HCT116 (cell line): ENCODE data around the gene SRI. TPM values are rescaled to one million over a fixed set of nuclear protein-coding genes. Genes with fewer than 3 reads are reported as not detected.

Source experiments
- ATAC-seq: fragments of 200-7000 bp; cut with Tn5 transposase; 2 replicates; pipeline ENCODE4 v1.9.1; 2020; ENCODE audit warnings: mild to moderate bottlenecking, moderate library complexity
- BruUV-seq: library from RNA; stranded (reverse); fragments of 400-500 nt; replicated peaks from 2 replicates; lab custom pipeline; 2021; lab: Mats Ljungman, UMichigan
- CTCF ChIA-PET: fragments of 300-600 bp; sonication (Branson Sonifier 250); formaldehyde crosslinking; loops from one replicate; lab custom pipeline; 2021; ENCODE audit warnings: antibody characterized with exemption; lab: Charles Lee
- POLR2A ChIA-PET: fragments of 300-600, 350-600 bp; sonication (Branson Sonifier 250); formaldehyde crosslinking; loops from one replicate; lab custom pipeline; 2021; ENCODE audit warnings: antibody characterized with exemption; lab: Charles Lee
- RAD21 ChIA-PET, 2 experiments: fragments of 300-600 bp; sonication (Branson Sonifier 250); formaldehyde crosslinking; loops; one replicate each; lab custom pipeline; 2023; ENCODE audit warnings: low total read pairs in 2 of 2; ENCODE audit not compliant: uncharacterized antibody in 2 of 2, unreplicated experiment in 2 of 2, low non-redundant PET in 1 of 2; lab: Charles Lee
- DNase-seq: peaks from one replicate; pipeline ENCODE4 v3.0.0-alpha.2; 2010; ENCODE audit warnings: low read depth, low spot score
- H2AFZ ChIP-seq: fragments of 200-600 bp; shearing (Covaris generic), sonication (generic); 2 replicates; pipeline ENCODE4 v1.6.1; 2017; ENCODE audit warnings: low read depth, mixed run types, mixed read lengths, antibody characterized with exemption, low read length; ENCODE audit not compliant: poor library complexity, severe bottlenecking
- H3K27ac ChIP-seq: 2 replicates; pipeline ENCODE4 v1.5.1; 2012; ENCODE audit warnings: low read depth, low read length
- H3K27me3 ChIP-seq: fragments of 200-600 bp; sonication (generic); 2 replicates; pipeline ENCODE4 v1.6.1; 2016; ENCODE audit warnings: mixed run types, low read length, mixed read lengths; ENCODE audit not compliant: insufficient read depth
- H3K36me3 ChIP-seq, 2 experiments: fragments of 200-500 bp in 1 of 2; fragments of 200-600 bp in 1 of 2; sonication (Bioruptor generic) in 1 of 2; sonication (generic) in 1 of 2; 2 replicates each; pipeline versions ENCODE4 v1.5.1 to v1.6.1; 2014 to 2016; ENCODE audit warnings: low read length in 2 of 2, inconsistent platforms in 1 of 2, mixed read lengths in 1 of 2, mixed run types in 1 of 2; ENCODE audit not compliant: insufficient read depth in 2 of 2, control insufficient read depth in 1 of 2
- H3K4me1 ChIP-seq, 2 experiments: fragments of 200-600 bp in 1 of 2; sonication (generic) in 1 of 2; 2 replicates each; pipeline versions ENCODE4 v1.5.1 to v1.6.1; 2012 to 2017; ENCODE audit warnings: low read length in 2 of 2, inconsistent platforms in 1 of 2, mild to moderate bottlenecking in 1 of 2, mixed read lengths in 1 of 2, mixed run types in 1 of 2, moderate library complexity in 1 of 2; ENCODE audit not compliant: insufficient read depth in 2 of 2, control insufficient read depth in 1 of 2
- H3K4me2 ChIP-seq: fragments of 200-600 bp; sonication (generic); 2 replicates; pipeline ENCODE4 v1.6.1; 2017; ENCODE audit warnings: mixed run types, low read length, mixed read lengths
- H3K4me3 ChIP-seq, 2 experiments: fragments of 200-600 bp in 1 of 2; sonication (generic) in 1 of 2; replicated peaks in 1 of 2; 2 replicates each; pipeline ENCODE4 v1.5.1; 2011 to 2016; ENCODE audit warnings: low read length in 2 of 2, control low read depth in 1 of 2, low read depth in 1 of 2, mild to moderate bottlenecking in 1 of 2, mixed read lengths in 1 of 2, mixed run types in 1 of 2
- H3K79me2 ChIP-seq: fragments of 200-600 bp; sonication (generic); 2 replicates; pipeline ENCODE4 v1.6.1; 2017; ENCODE audit warnings: mild to moderate bottlenecking, mixed run types, low read length, moderate library complexity, mixed read lengths; ENCODE audit not compliant: insufficient read depth
- H3K9ac ChIP-seq: fragments of 200-600 bp; sonication (generic); 2 replicates; pipeline ENCODE4 v1.6.1; 2016; ENCODE audit warnings: low read length, mixed read lengths
- H3K9me2 ChIP-seq: fragments of 200-600 bp; sonication (generic), shearing (Covaris generic); 2 replicates; pipeline ENCODE4 v1.6.1; 2017; ENCODE audit warnings: mixed run types, mild to moderate bottlenecking, moderate library complexity; ENCODE audit not compliant: insufficient read depth
- H3K9me3 ChIP-seq, 2 experiments: fragments of 200-500 bp in 1 of 2; fragments of 200-600 bp in 1 of 2; sonication (Bioruptor generic) in 1 of 2; sonication (generic) in 1 of 2; 2 replicates each; pipeline ENCODE4 v1.6.1; 2014 to 2017; ENCODE audit warnings: low read length in 2 of 2, mixed read lengths in 2 of 2, inconsistent platforms in 1 of 2, low read depth in 1 of 2, mild to moderate bottlenecking in 1 of 2, mixed run types in 1 of 2, moderate library complexity in 1 of 2; ENCODE audit not compliant: control insufficient read depth in 1 of 2, insufficient read depth in 1 of 2
- H4K20me1 ChIP-seq: fragments of 200-600 bp; sonication (generic), shearing (Covaris generic); 2 replicates; pipeline ENCODE4 v1.6.1; 2017; ENCODE audit warnings: mixed run types, mild to moderate bottlenecking, moderate library complexity; ENCODE audit not compliant: insufficient read depth
- ATF3 ChIP-seq: IDR thresholded peaks from 2 replicates; pipeline ENCODE4 v1.6.1; 2012
- EGR1 ChIP-seq: IDR thresholded peaks from 2 replicates; pipeline ENCODE4 v1.6.1; 2012; ENCODE audit warnings: low read depth
- EZH2 ChIP-seq: fragments of 200-600 bp; sonication (generic); IDR thresholded peaks from 2 replicates; pipeline ENCODE4 v1.6.1; 2017; ENCODE audit warnings: antibody characterized with exemption, mixed run types
- EZH2phosphoT487 ChIP-seq: fragments of 200-600 bp; IDR thresholded peaks from 2 replicates; pipeline ENCODE4 v1.6.1; 2018; ENCODE audit warnings: antibody characterized with exemption, borderline replicate concordance
- FOSL1 ChIP-seq: IDR thresholded peaks from 2 replicates; pipeline ENCODE4 v1.6.1; 2012; ENCODE audit warnings: low read depth
- JUND ChIP-seq: IDR thresholded peaks from 2 replicates; pipeline ENCODE4 v1.6.1; 2012
- SIN3A ChIP-seq: IDR thresholded peaks from 2 replicates; pipeline ENCODE4 v1.6.1; 2012; ENCODE audit warnings: low read depth
- SP1 ChIP-seq: IDR thresholded peaks from 2 replicates; pipeline ENCODE4 v1.6.1; 2012; ENCODE audit warnings: low read depth
- YY1 ChIP-seq: IDR thresholded peaks from 2 replicates; pipeline ENCODE4 v1.6.1; 2011; ENCODE audit warnings: low read length, low read depth, moderate library complexity, mild to moderate bottlenecking; ENCODE audit not compliant: insufficient replicate concordance; ENCODE audit errors: extremely low read depth
- ZBTB33 ChIP-seq: IDR thresholded peaks from 2 replicates; pipeline ENCODE4 v1.6.1; 2011; ENCODE audit warnings: mild to moderate bottlenecking, low read length, moderate library complexity; ENCODE audit not compliant: insufficient replicate concordance; ENCODE audit errors: extremely low read depth
- ZNF274 ChIP-seq: fragments of 200-500 bp; sonication (Bioruptor generic); IDR thresholded peaks from 2 replicates; pipeline ENCODE4 v1.6.1; 2014; ENCODE audit warnings: mild to moderate bottlenecking, low read depth, low read length, inconsistent platforms
- intact Hi-C: fragments of 100-400 bp; cut with micrococcal nuclease; formaldehyde crosslinking; loops from 2 replicates; pipeline ENCODE4 v1.10.0; 2022
- total RNA-seq: library from RNA; stranded (reverse); gene quantifications from one replicate; pipeline ENCODE4 v1.2.1, GENCODE V29; 2021; ENCODE audit not compliant: unreplicated experiment

SRI gene
- total RNA-seq, 1 experiment from 2014 or later, result 114 TPM

- DNase-seq (no peak), ATAC-seq (no peak)
- Histone ChIP-seq H3K9ac (no peak overlapping the region), H3K79me2 (no peaks in the 10 kb centered on the region), H3K4me1 (peaks cover 0 to 14% of the 10 kb centered on the region in 2 experiments; a peak in 2 of 4 replicates), H3K9me2 (no peaks in the 10 kb centered on the region), H3K36me3 (no peaks in the 10 kb centered on the region), H4K20me1 (no peaks in the 10 kb centered on the region), H3K4me3 (no peak overlapping the region), H3K27me3 (no peaks in the 10 kb centered on the region), H3K9me3 (peaks cover 0 to 4% of the 10 kb centered on the region in 2 experiments; a peak in 1 of 4 replicates), H3K27ac (no peak overlapping the region), H3K4me2 (no peak overlapping the region), H2AFZ (no peak overlapping the region)
- ChIA-PET CTCF (no interaction called here), RAD21 (no interaction called here), POLR2A (no interaction called here)
- TF ChIP-seq JUND, result no peak
- TF ChIP-seq ATF3, result no peak
- no peak for TF ChIP-seq YY1
- no peak for TF ChIP-seq EGR1
- no peak for TF ChIP-seq ZBTB33
- intact Hi-C loops, result no loop called here
- no TSS peak for BruUV-seq
These were observed 37.1 kb upstream of the SRI start for GRCh38 chr7:88256906-88257305.

- no peak overlapping the region for H2AFZ ChIP-seq
- peaks cover 0 to 4% of the 10 kb centered on the region in 2 experiments; a peak in 1 of 4 replicates for H3K9me3 ChIP-seq
- ATAC-seq (peak; percentile 94), DNase-seq (peak; percentile 36)
- POLR2A ChIA-PET, result no interaction called here
- H3K36me3 ChIP-seq, result no peaks in the 10 kb centered on the region
- peak overlapping the region; percentile 34 for H3K4me2 ChIP-seq
- no peak overlapping the region for H3K4me3 ChIP-seq
- BruUV-seq, result no TSS peak
- no peaks in the 10 kb centered on the region for H3K27me3 ChIP-seq
- no peak overlapping the region for H3K9ac ChIP-seq
- H3K79me2 ChIP-seq, result no peaks in the 10 kb centered on the region
- H4K20me1 ChIP-seq, result no peaks in the 10 kb centered on the region
- H3K4me1 ChIP-seq, result peaks cover 0 to 14% of the 10 kb centered on the region in 2 experiments; a peak in 2 of 4 replicates
- intact Hi-C loops, result no loop called here
- no peaks in the 10 kb centered on the region for H3K9me2 ChIP-seq
- TF ChIP-seq JUND, result 0 out of 2 replicates have a peak, but pooled peaks have one; percentile 27
- TF ChIP-seq SP1, result peak; percentile 19; the same call in 1 of the 2 replicates
- TF ChIP-seq YY1, result no peak
- TF ChIP-seq FOSL1, result no peak
- no peak for TF ChIP-seq EGR1
- TF ChIP-seq SIN3A, result no peak
- no peak for TF ChIP-seq EZH2phosphoT487
- no peak for TF ChIP-seq ATF3
- TF ChIP-seq ZNF274, result no peak
- no peak for TF ChIP-seq EZH2
- CTCF ChIA-PET, result no interaction called here
- H3K27ac ChIP-seq, result no peak overlapping the region
- RAD21 ChIA-PET, result no interaction called here
These were observed 35.0 kb upstream of the SRI start for GRCh38 chr7:88254721-88255424.
